ENCODE data around the gene ABCA9.
"Not testable (repeated sequence)": the region's sequence is repeated elsewhere in the genome, so short reads cannot be mapped to it uniquely, and the experiment has no call there.

DNA sequence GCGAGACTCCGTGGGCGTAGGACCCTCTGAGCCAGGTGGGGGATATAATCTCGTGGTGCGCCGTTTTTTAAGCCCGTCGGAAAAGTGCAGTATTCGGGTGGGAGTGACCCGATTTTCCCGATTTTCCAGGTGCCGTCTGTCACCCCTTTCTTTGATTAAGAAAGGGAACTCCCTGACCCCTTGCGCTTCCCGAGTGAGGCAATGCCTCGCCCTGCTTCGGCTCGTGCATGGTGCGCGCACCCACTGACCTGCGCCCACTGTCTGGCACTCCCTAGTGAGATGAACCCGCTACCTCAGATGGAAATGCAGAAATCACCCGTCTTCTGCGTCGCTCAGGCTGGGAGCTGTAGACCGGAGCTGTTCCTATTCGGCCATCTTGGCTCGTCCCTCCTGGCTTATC lies 56.0 kb downstream of the ABCA9 start:
- not testable (repeated sequence) for TF ChIP-seq CHD7 (IDR thresholded peaks at IDR 0.05; ENCODE audit: low read depth, low read length); CEBPG (CRISPR knock-in tag; IDR thresholded peaks at IDR 0.05); CEBPG (tag; conservative IDR thresholded peaks at IDR 0.05 in 1 of 2, IDR thresholded peaks at IDR 0.05 in 1 of 2); CTCF (IDR thresholded peaks at IDR 0.05 in 2 of 3, conservative IDR thresholded peaks at IDR 0.05 in 1 of 3; ENCODE audit: insufficient read depth in 2 of 3, low read depth in 1 of 3, low read length in 3 of 3); SIN3A (IDR thresholded peaks at IDR 0.05; ENCODE audit: borderline replicate concordance in 2 of 2, control insufficient read depth in 1 of 2, low read depth in 2 of 2, low read length in 2 of 2); HNRNPUL1 (IDR thresholded peaks at IDR 0.05; ENCODE audit: low read length); POU5F1 (IDR thresholded peaks at IDR 0.05; ENCODE audit: borderline replicate concordance, low read depth, low read length, partially characterized antibody); CCAR2 (IDR thresholded peaks at IDR 0.05; ENCODE audit: low read depth, low read length); NR3C1 (CRISPR knock-in tag; IDR thresholded peaks at IDR 0.05); HMBOX1 (IDR thresholded peaks at IDR 0.05); CHD2 (IDR thresholded peaks at IDR 0.05; ENCODE audit: low read depth, low read length); POLR3G (IDR thresholded peaks at IDR 0.05; ENCODE audit: extremely low read depth, insufficient read length, insufficient replicate concordance); LARP7 (IDR thresholded peaks at IDR 0.05)
